ENCODE results near the gene HS1BP3. TPM values are rescaled to one million over a fixed set of nuclear protein-coding genes. Genes with fewer than 3 reads are reported as not detected.

HS1BP3 gene
- total RNA-seq, 2 experiments from 2014 or later = 8.8 to 10.1 TPM

DNA sequence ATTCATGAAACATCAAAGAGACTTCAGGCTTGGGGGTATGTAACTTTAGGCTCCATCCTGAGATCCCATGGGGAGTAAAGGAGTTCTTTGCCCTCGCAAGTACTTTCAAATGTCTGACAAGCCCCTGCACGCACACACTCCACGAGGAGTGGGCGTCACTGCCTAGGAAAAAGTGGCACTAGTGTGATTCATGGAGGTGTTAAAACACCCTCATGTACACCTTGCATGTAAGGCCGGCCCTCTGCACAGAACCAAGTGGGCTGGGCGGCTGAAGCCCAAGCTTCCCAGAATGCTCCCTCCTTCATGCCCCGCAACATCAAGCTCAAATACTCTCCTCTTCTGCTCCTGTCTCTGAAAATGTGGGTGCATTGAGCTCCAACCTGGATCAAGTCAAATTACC is 7.8 kb downstream of the HS1BP3 start:
- Mint-ChIP-seq H3K4me3 (no peak overlapping the region), H3K36me3 (ENCODE audit: low read depth) (peaks cover 61% of the 10 kb centered on the region), H3K27ac (no peak overlapping the region), H3K27me3 (no peaks in the 10 kb centered on the region), H3K4me1 (ENCODE audit: low read depth) (no peaks in the 10 kb centered on the region), H3K9me3 (no peaks in the 10 kb centered on the region)
- Histone ChIP-seq H3K36me3 (ENCODE audit: insufficient read depth, low read length) (peaks cover 45% of the 10 kb centered on the region), H3K4me1 (ENCODE audit: insufficient read depth, low read length) (peaks cover 10% of the 10 kb centered on the region), H3K9me3 (ENCODE audit: control insufficient read depth in 1 of 2, insufficient read depth in 1 of 2, low read length in 2 of 2) (peaks cover 0 to 3% of the 10 kb centered on the region in 2 experiments), H3K27me3 (ENCODE audit: control insufficient read depth in 1 of 2, insufficient read depth in 2 of 2, low read length in 2 of 2) (no peaks in the 10 kb centered on the region), H3K4me3 (ENCODE audit: low read length) (no peak overlapping the region), H3K27ac (ENCODE audit: low read depth in 1 of 2, low read length in 2 of 2) (no peak overlapping the region)
- TF ChIP-seq CTCF (IDR thresholded peaks at IDR 0.05) = no peak
- no peak for DNase-seq
- ChIA-PET CTCF (interaction anchor here (1.3 to 2.1 kb wide), 4 partner anchors 8 to 201 kb away, joined by 6 to 28 read pairs (median 12); partner anchors contain the start of gene HS1BP3), POLR2A (no interaction called here)
- ATAC-seq (ENCODE audit: poor library complexity) = no peak
- intact Hi-C loops (cut with DNase I, micrococcal nuclease) = loop anchor here in 1 of 2 experiments (10.0 kb wide), 1 partner anchor 388 kb away; no protein-coding TSS in a partner anchor

DNA sequence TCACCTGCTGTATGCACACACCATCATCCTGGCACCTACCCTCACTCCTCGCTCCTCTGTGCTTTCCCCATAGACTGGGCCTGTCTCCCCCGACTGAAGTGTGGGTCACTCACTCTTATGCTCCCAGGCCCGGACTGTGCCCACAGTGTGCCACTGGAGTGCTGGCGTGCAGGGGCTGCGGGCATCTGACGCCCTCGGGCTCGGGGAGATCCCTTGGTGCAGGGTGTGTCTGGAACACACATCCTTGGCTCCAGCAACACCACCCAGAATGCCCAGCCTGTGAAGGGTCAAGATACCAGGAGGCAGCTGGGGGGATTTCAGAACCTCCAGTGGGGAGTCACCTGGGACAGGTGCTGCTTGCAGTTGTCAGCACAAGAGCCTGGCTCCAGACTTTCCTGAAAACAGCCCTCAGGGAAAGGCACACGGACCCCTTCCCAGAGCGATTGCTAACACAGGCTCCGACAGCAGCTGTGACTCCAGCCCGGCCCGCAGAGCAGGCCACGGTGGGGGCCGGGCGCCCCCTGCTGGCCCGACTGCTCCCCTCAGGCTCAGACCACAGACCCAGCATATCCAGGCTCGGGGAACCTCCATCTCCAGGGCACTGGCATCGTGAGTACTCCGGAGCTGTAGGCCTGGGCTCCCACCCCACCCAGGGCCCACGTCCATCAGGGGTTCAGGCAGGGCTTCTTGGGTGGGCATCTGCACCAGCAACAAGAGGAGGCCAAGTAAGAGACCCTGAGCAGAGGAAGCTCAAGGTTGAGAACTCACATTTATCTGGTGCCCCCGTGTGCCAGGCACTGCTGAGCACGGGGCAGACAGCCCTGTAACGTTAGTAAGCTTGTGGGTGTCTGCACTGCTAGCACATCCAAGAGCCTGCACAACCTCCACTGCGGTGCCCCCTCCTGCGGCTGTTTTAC is 8.6 kb downstream of the HS1BP3 start:
- DNase-seq (peak; percentile 53 to 86 (median 70)), ATAC-seq (ENCODE audit: poor library complexity) (peak; percentile 99)
- H3K27me3 ChIP-seq (ENCODE audit: control insufficient read depth in 1 of 2, insufficient read depth in 2 of 2, low read length in 2 of 2) = no peaks in the 10 kb centered on the region
- no peaks in the 10 kb centered on the region for H3K4me1 Mint-ChIP-seq (ENCODE audit: low read depth)
- H3K4me3 Mint-ChIP-seq = no peak overlapping the region
- peaks cover 68% of the 10 kb centered on the region for H3K36me3 Mint-ChIP-seq (ENCODE audit: low read depth)
- H3K27me3 Mint-ChIP-seq = no peaks in the 10 kb centered on the region
- no peaks in the 10 kb centered on the region for H3K9me3 Mint-ChIP-seq
- H3K27ac Mint-ChIP-seq = no peak overlapping the region
- no peak overlapping the region for H3K4me3 ChIP-seq (ENCODE audit: low read length)
- peaks cover 0 to 3% of the 10 kb centered on the region in 2 experiments for H3K9me3 ChIP-seq (ENCODE audit: control insufficient read depth in 1 of 2, insufficient read depth in 1 of 2, low read length in 2 of 2)
- CTCF ChIA-PET = interaction anchor here (0.6 to 2.1 kb wide), 9 partner anchors 9 to 400 kb away, joined by 3 to 28 read pairs (median 6); partner anchors contain the start of gene HS1BP3
- H3K4me1 ChIP-seq (ENCODE audit: insufficient read depth, low read length) = peaks cover 10% of the 10 kb centered on the region
- H3K36me3 ChIP-seq (ENCODE audit: insufficient read depth, low read length) = peaks cover 52% of the 10 kb centered on the region
- H3K27ac ChIP-seq (ENCODE audit: low read depth in 1 of 2, low read length in 2 of 2) = no peak overlapping the region
- POLR2A ChIA-PET = interaction anchor here (0.6 to 1.3 kb wide), 3 partner anchors 9 to 226 kb away, joined by 3 to 9 read pairs (median 4); partner anchors contain the start of genes HS1BP3 and RHOB
- intact Hi-C loops (cut with DNase I, micrococcal nuclease) = loop anchor here (1.0 to 10.0 kb wide), 3 partner anchors 199 to 388 kb away; no protein-coding TSS in a partner anchor
- TF ChIP-seq CTCF (IDR thresholded peaks at IDR 0.05) = peak; percentile 84

GRCh38 chr2:20641123-20641985 is 9.5 kb downstream of the HS1BP3 start:
- Histone ChIP-seq H3K9me3 (ENCODE audit: control insufficient read depth in 1 of 2, insufficient read depth in 1 of 2, low read length in 2 of 2) (peaks cover 0 to 3% of the 10 kb centered on the region in 2 experiments), H3K4me3 (ENCODE audit: low read length) (no peak overlapping the region), H3K36me3 (ENCODE audit: insufficient read depth, low read length) (peaks cover 60% of the 10 kb centered on the region), H3K27me3 (ENCODE audit: control insufficient read depth in 1 of 2, insufficient read depth in 2 of 2, low read length in 2 of 2) (no peaks in the 10 kb centered on the region), H3K4me1 (ENCODE audit: insufficient read depth, low read length) (peaks cover 10% of the 10 kb centered on the region), H3K27ac (ENCODE audit: low read depth in 1 of 2, low read length in 2 of 2) (no peak overlapping the region)
- Mint-ChIP-seq H3K36me3 (ENCODE audit: low read depth) (peaks cover 72% of the 10 kb centered on the region), H3K4me3 (no peak overlapping the region), H3K27me3 (no peaks in the 10 kb centered on the region), H3K9me3 (no peaks in the 10 kb centered on the region), H3K27ac (no peak overlapping the region), H3K4me1 (ENCODE audit: low read depth) (no peaks in the 10 kb centered on the region)
- ATAC-seq (ENCODE audit: poor library complexity) = no peak
- POLR2A ChIA-PET = interaction anchor here (1.3 kb wide), 1 partner anchor 10 kb away, joined by 9 read pairs; the partner anchor contains the start of gene HS1BP3
- DNase-seq = no peak
- CTCF ChIA-PET = interaction anchor here (1.1 to 2.1 kb wide), 5 partner anchors 10 to 230 kb away, joined by 3 to 28 read pairs (median 8); partner anchors contain the start of gene HS1BP3
- intact Hi-C loops (cut with DNase I, micrococcal nuclease) = loop anchor here in 1 of 2 experiments (10.0 kb wide), 1 partner anchor 387 kb away; no protein-coding TSS in a partner anchor
- no peak for TF ChIP-seq CTCF (IDR thresholded peaks at IDR 0.05)

Measured in CD4-positive, alpha-beta T cell (primary cell).